NOMO-1 treated with DMSO at 0.1 percent for 48 hours (cell line): ENCODE results near the gene MCU.
"Not testable (repeated sequence)": the region's sequence is repeated elsewhere in the genome, so short reads cannot be mapped to it uniquely, and the experiment has no call there.

ENCODE experiments used
- DNase-seq: peaks from one replicate; lab custom pipeline; 2025; ENCODE audit not compliant: unreplicated experiment; lab: John Stamatoyannopoulos, UW

Gene MCU

GRCh38 chr10:72729528-72729927 lies 37.6 kb downstream of the MCU start:
- DNase-seq = no peak

- no peak for DNase-seq
Observed at GRCh38 chr10:72730479-72730878, 38.5 kb downstream of the MCU start.

- no peak for DNase-seq
Observed at GRCh38 chr10:72731916-72732419, 40.0 kb downstream of the MCU start.

DNA sequence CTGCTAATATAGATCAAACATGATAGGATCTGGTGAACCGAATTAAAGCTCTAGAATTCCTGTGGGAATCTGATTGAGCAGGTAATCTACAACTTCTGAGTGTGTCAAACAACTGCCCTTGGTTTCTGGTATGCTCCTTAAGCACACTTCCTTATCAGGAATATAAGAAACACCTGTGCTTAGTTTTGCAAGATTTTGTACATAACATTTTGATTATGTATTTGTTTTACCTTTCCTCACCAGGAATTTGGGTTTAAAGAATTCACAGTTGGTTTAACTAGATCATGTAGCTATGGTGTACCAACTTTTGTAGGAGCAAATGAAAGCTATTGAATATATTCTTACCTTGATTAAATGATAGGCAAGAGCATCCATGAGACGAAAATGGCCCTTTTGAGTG lies 40.6 kb downstream of the MCU start:
- no peak for DNase-seq

DNA sequence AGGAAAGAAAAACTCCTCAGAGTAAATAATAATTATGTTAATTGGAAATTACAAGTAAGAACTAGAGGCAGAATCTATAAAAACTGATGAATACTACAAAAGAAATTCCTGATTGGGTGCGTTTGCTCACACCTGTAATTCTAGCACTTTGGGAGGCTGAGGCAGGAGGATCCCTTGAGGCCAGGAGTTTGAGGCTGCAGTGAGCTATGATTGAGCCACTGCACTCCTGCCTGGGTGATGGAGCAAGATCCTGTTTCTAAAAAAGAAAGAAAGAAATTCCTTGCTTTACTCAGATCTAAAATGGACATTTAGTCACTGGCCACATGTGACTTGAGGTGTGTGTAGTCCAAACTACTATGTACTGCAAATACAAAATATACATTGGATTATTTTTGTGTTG lies 42.0 kb downstream of the MCU start:
- no peak for DNase-seq

DNA sequence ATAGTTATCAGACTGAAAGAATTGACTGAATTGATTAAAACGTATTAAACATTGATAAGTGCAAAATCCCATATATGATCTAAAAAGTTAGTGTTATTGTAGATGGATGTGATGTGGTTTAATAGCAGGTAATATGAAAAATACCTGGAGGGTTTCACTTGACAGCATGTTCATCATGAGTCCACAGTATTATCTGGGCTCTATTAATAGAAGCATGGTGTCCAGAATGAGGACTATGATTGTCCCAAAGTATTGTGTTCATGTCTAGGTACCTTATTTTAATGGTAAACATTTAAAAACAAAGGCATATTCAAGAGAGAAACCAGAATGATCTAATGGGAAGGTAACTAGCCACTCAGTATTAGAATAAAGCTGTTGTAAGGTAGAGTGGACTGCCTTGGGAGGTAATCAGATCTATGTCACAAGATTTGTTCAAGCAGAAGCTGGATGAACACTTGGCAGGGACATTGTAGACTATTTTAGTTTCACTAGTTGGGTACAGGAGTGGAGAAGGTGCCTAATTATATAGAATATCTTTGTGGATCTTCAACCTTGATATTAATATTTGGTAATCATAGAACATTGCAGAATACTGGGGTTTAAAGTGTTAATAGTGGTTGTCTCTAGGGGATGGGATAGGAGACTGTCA lies 43.5 kb downstream of the MCU start:
- no peak for DNase-seq

GRCh38 chr10:72736176-72736827 lies 44.4 kb downstream of the MCU start:
- peak; percentile 7 for DNase-seq

DNA sequence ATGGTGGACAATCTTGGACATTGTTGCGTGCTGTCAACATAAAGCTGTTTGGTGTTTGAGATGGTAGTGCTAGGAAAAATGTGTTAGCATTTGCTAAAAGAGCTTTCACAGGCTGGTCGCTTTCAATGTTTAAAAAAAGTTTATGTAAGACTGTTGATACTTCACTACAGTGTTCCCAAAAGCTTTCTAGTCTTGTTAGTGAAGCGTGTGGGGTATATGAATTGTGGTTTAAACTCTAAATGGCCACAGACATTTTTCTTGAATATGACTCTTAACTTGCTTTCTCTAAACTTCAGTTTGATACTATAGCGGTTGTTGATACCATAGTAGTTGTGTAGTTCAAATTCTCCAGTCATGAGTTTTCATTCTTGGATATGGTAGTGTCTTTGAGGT lies 44.9 kb downstream of the MCU start:
- no peak for DNase-seq

DNA sequence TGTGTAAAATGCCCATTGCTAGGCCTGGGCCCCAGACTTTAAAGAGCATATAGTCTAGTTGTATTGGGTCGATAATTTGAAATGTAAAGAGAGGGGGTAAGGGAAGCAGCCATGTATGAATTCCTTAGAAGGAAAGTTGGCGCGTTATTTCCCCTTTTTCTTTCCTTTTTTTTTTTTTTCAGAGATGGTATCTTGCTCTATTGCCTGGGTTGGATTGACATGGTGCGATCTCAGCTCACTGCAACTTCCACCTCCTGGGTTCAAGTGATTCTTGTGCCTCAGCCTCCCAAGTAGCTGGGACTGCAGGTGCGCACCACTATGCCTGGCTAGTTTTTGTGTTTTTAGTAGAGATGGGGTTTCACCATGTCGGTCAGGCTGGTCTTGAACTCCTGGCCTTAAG lies 45.4 kb downstream of the MCU start:
- not testable (repeated sequence) for DNase-seq

DNA sequence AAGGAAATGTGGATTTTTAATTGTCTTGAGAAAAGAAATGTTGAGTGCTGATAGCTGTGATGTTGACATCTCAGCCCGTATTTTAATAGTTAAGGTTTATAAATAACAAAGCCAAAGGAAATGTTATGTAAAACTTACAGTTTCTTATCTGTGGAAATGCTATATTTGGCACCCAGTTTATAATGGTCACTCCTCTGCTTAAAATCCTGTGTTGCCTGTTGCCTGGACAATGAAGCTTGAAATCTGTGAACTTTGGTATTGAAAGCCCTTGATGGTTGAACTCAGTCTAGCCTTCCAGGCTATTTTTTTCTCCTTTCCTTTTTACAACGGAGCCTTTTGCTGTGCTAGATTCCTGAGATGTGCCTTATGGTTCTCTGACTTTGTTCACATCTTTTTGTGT lies 46.5 kb downstream of the MCU start:
- peak; percentile 54 for DNase-seq

DNA sequence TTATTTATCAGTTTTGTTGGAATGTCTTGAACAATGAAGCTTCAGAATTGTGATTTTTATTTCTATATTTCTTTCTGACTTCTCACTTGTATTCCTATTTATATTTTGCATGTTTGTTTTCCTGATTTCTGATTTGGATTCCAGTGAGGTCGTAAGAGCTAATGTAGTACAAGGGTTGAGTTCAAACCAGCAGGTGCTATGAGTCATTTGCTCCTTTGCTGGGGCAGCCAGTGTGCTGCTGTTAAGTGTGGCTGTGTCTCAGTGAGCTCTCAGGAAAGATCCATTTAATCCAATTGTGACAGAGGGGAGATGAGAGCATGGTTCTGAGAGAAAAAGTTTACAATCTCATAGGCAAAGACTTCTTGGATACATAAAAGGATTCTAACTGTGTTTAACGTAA lies 48.6 kb downstream of the MCU start:
- no peak for DNase-seq

- DNase-seq = no peak
Observed at GRCh38 chr10:72742092-72742491, 50.1 kb downstream of the MCU start.

DNA sequence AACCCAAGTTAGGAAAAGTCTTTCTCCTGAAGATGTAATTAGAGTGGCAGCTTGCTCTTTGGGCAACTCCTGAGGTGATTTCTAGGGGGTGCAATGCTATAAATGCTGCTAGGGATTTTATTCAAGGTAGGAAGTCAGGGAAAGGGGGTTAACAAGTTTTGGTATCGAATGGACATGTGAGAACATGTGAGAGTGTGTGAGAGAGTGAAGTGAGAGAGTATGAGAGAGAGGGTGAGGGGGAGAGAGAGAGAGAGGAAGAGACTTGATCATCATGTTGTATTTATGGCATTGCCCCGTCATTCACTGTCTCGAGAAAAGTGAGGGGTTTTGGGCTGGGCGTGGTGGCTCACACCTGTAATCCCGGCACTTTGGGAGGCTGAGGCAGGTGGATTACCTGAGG lies 50.9 kb downstream of the MCU start:
- DNase-seq = no peak

- DNase-seq = no peak
Observed at GRCh38 chr10:72744566-72744965, 52.6 kb downstream of the MCU start.

DNA sequence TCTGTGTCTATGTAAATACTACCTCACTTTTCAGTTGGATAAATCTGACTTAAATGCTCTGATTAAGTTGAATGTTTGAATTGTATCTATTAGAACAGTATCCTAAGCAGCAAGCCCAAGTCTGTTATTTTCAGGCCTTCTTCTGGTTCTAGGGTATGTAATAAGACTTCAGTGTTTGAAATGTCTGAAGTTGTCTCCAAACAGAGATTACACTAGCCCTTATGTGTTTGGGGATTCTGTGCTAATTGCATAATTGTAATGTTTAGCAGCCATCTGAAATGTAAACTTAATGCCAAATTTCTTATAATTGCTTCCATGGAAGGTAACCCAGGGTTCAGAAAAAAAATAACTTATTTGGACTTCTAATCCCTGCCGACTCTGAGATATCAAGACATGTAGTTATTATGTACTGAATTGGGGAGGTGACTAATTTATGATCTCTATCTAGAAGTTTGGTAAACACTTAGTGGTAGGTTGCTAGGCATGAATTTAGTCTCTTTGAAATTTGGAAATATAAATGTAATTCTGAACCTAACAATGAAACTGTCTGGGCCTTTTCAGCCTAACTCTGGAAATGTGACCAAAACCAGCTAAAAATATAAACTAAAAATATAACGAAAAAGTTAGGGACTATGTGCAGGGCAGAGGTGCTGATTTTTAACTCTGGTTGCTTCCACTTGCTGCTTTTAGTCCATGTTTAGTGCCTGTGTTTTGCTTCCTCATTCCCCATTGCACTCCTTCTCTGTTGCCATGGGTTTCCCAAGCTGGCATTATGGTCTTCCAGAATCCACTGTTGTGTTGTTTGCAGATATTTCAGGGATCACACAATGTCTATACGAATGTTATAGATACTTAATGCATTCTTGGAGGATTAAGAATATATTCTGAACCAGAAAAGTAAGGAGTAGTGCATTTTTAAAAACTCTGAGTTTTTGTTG lies 54.8 kb downstream of the MCU start:
- no peak for DNase-seq

DNA sequence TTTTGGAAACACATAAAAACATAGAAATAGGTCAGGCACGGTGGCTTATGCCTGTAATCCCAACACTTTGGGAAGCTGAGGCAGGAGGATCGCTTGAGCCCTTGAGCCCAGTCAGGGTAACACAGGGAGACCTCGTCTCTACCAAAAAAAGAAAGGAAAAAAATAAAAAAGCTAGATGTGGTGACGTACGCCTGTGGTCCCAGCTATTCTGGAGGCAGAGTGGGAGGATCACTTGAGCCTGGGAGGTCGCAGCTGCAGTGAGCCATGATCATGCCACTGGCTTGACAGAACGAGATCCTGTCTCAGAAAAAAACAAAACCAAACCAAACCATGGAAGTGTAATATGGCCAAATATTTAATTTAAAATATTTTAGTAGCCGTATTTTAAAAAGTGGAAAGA lies 55.6 kb downstream of the MCU start:
- no peak for DNase-seq

DNA sequence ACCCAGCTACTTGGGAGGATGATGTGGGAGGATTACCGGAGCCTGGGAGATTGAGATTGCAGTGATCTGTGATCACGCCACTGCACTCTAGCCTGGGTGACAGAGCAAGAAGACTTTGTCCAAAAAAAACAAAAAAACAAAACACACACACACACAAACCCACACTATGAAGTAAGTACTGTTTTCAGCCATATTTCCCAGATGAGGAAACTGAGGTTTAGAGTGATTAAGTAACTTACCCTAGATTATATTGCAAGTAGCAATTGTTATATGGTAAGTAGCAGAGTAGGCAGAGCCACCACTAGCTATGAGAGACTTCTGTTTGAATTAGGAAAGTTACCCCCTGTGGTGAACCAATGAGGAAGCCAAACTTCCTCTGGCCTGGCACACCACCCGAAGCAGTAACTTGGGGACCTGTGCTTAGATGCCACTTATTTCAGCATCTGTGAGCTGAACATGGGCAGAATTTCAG lies 61.9 kb downstream of the MCU start:
- peak; percentile 81 for DNase-seq

GRCh38 chr10:72754275-72755032 lies 62.5 kb downstream of the MCU start:
- no peak for DNase-seq

DNA sequence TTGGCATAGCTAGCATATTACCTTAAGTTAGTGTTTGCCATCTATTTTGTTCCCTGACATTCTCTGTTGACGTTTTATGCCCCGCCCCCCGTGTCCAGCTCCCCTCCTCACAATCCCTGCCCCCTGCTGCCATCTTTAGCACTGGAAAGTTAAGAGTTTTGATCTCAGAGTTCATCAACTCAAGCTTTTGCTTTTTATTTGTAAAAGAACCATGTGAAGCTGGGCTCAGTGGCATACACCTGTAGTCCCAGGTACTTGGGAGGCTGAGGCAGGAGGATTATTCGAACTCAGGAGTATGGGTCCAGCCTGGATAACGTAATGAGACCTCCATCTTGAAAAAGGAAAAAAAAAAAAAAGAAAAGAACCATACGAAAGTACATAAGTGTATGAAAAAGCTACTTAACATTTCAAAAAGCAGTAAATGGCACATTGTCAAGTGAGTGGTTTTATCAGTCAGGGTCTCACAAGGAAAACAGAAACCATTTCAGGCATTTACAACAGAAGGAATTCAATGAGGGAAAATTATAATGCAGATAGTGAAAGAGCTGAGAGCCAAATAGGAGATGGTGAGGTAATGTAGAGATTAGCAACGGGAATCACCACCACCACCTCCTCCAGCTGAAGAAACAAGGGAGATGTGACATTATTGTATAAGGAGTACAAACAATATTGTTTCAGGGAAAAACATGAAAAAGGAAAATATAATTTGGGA lies 64.9 kb downstream of the MCU start:
- no peak for DNase-seq

DNA sequence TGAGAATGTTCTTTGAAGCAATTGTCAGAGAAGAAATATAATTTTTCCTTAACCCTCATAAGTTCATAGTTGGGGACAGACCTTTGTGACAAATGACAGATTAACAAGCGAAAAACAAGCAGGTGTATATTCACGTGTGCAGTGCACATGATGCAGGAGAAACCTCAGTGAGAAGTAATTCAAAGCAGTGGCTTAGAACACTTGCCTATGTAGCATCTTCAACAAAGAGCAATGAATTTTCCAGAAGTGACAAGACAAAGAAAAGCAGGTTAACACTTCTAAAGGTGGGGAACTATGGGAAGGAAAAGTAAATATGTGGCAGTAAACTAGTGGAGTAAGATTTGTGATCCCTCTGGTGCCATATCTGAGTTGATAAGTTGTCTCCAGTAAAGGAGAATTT lies 65.8 kb downstream of the MCU start:
- DNase-seq = no peak
